OCI-LY1 (cell line): ENCODE data around the gene RPL18A.

ENCODE experiments used
- H2AFZ ChIP-seq: fragments of 200-600 bp; sonication (generic), shearing (Covaris generic); 2 replicates; pipeline ENCODE4 v1.6.0; 2014; ENCODE audit warnings: antibody characterized with exemption, mild to moderate bottlenecking, low read length
- H3F3A ChIP-seq: fragments of 200-600 bp; sonication (generic), shearing (Covaris generic); 2 replicates; pipeline ENCODE4 v1.6.0; 2014; ENCODE audit warnings: mild to moderate bottlenecking, antibody characterized with exemption, low read length, moderate library complexity; ENCODE audit not compliant: insufficient read depth
- H3K27ac ChIP-seq: fragments of 200-600 bp; sonication (generic); 2 replicates; pipeline ENCODE4 v1.5.1; 2014; ENCODE audit warnings: low read length, mixed run types, mild to moderate bottlenecking, low read depth; ENCODE audit not compliant: poor library complexity, severe bottlenecking
- H3K27me3 ChIP-seq: fragments of 200-600 bp; sonication (generic); 2 replicates; pipeline ENCODE4 v1.6.0; 2014; ENCODE audit warnings: antibody characterized with exemption, mild to moderate bottlenecking, low read length, moderate library complexity; ENCODE audit not compliant: insufficient read depth
- H3K36me3 ChIP-seq: fragments of 200-600 bp; sonication (generic); 2 replicates; pipeline ENCODE4 v1.6.1; 2014; ENCODE audit warnings: mild to moderate bottlenecking, antibody characterized with exemption, low read length, moderate library complexity, mixed read lengths; ENCODE audit not compliant: insufficient read depth
- H3K4me1 ChIP-seq: fragments of 200-600 bp; sonication (generic); 2 replicates; pipeline ENCODE4 v1.5.1; 2014; ENCODE audit warnings: mild to moderate bottlenecking, low read length, moderate library complexity; ENCODE audit not compliant: insufficient read depth, severe bottlenecking
- H3K4me2 ChIP-seq: fragments of 200-600 bp; sonication (generic), shearing (Covaris generic); 2 replicates; pipeline ENCODE4 v1.6.1; 2014; ENCODE audit warnings: low read length
- H3K4me3 ChIP-seq: fragments of 200-600 bp; sonication (generic); 2 replicates; pipeline ENCODE4 v1.5.1; 2014; ENCODE audit warnings: low read length, low read depth, mild to moderate bottlenecking, mixed read lengths; ENCODE audit not compliant: poor library complexity, severe bottlenecking
- H3K79me2 ChIP-seq: fragments of 200-600 bp; shearing (Covaris generic); 2 replicates; pipeline ENCODE4 v1.6.1; 2016; ENCODE audit warnings: mixed run types, low read length, mixed read lengths; ENCODE audit not compliant: insufficient read depth
- H3K9ac ChIP-seq: fragments of 200-600 bp; sonication (generic), shearing (Covaris generic); 2 replicates; pipeline ENCODE4 v1.6.1; 2014; ENCODE audit warnings: mild to moderate bottlenecking, low read length, mixed read lengths
- H3K9me2 ChIP-seq: fragments of 200-600 bp; sonication (generic), shearing (Covaris generic); 2 replicates; pipeline ENCODE4 v1.6.1; 2014; ENCODE audit warnings: low read depth, mild to moderate bottlenecking, low read length, mixed read lengths
- H3K9me3 ChIP-seq: fragments of 200-600 bp; shearing (Covaris generic); 2 replicates; pipeline ENCODE4 v1.6.1; 2014; ENCODE audit warnings: low read length, mixed read lengths
- H4K20me1 ChIP-seq: fragments of 200-600 bp; sonication (generic), shearing (Covaris generic); 2 replicates; pipeline ENCODE4 v1.6.0; 2016; ENCODE audit warnings: mild to moderate bottlenecking, low read length; ENCODE audit not compliant: insufficient read depth
- CTCF ChIP-seq: fragments of 200-600 bp; sonication (generic), shearing (Covaris generic); IDR thresholded peaks from 2 replicates; pipeline ENCODE4 v1.5.1; 2017; ENCODE audit warnings: mild to moderate bottlenecking, antibody characterized with exemption, low read length, moderate library complexity, mixed read lengths
- EZH2 ChIP-seq: fragments of 200-600 bp; sonication (generic), shearing (Covaris generic); IDR thresholded peaks from 2 replicates; pipeline ENCODE4 v1.8.0; 2017; ENCODE audit warnings: borderline replicate concordance, mixed run types, mild to moderate bottlenecking, antibody characterized with exemption, low read length, moderate library complexity, mixed read lengths

The RPL18A gene

GRCh38 chr19:17862711-17863519 lies 3.2 kb downstream of the RPL18A start:
- 0 out of 2 replicates have a peak overlapping the region, but pooled peaks have one; percentile 5 for H3K4me2 ChIP-seq
- H3K9me3 ChIP-seq: no peaks in the 10 kb centered on the region
- no peak overlapping the region for H3K27ac ChIP-seq
- H3K9ac ChIP-seq: no peak overlapping the region
- H3K27me3 ChIP-seq: no peaks in the 10 kb centered on the region
- no peak overlapping the region for H3K4me3 ChIP-seq
- no peak overlapping the region for H2AFZ ChIP-seq
- no peak for TF ChIP-seq EZH2
- TF ChIP-seq CTCF: no peak
- peaks cover 58% of the 10 kb centered on the region for H3K36me3 ChIP-seq
- peaks cover 25% of the 10 kb centered on the region for H3K4me1 ChIP-seq
- no peaks in the 10 kb centered on the region for H3K9me2 ChIP-seq
- H3F3A ChIP-seq: 0 out of 2 replicates have a peak, but pooled peaks cover 6% of the 10 kb centered on the region
- H3K79me2 ChIP-seq: peaks cover 19% of the 10 kb centered on the region
- no peaks in the 10 kb centered on the region for H4K20me1 ChIP-seq

GRCh38 chr19:17863520-17864182 lies 3.9 kb downstream of the RPL18A start:
- H3K4me2 ChIP-seq: no peak overlapping the region

DNA sequence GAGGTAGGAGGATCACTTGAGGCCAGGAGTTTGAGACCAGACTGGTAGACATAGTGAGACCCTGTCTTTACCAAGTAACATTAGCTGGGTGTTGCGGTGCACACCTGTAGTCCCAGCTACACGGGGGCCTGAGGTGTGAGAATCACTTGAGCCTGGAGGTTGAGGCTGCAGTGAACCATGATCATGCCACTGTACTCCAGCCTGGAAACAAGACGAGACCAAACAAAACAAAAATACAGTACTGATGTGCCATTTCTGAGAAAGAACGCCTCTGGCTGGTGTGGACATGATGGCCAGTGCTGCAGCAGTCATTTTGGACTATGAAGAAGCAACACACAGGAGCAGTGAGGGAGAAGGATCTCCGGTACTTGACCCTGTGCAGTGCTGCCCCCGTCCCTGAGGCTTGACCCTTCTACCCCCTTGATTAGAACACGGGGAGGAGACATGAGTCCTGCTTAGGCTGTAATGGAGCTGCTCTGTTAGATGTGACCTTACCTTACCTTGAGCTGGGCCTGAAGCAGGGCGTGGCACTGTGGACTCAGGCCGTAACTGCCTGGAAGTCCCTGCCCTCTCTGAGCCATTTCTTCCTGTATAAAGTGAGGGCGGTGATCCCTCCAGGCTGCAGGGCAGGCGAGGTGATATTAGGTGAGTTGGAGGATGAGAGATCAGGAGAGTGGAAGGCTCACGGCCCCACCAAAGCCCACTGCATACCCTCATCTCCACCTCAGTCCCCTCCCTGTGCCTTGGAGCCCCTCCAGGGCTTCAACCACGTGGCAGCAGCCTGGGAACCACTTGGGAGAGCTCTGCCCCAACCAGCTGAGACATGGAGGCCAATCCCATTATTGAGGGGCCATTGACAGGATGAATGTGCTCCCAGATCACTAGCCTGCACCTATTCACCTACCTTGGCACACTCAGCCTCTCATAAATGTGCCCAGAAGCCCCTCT lies 5.9 kb downstream of the RPL18A start:
- H3K27me3 ChIP-seq: no peaks in the 10 kb centered on the region; the same call in 1 of the 2 replicates
- H3K36me3 ChIP-seq: peaks cover 51% of the 10 kb centered on the region
- no peak for TF ChIP-seq CTCF
- no peak for TF ChIP-seq EZH2
- H3K9me3 ChIP-seq: no peaks in the 10 kb centered on the region
- H3K27ac ChIP-seq: peak overlapping the region; percentile 30
- H4K20me1 ChIP-seq: no peaks in the 10 kb centered on the region
- H3F3A ChIP-seq: 0 out of 2 replicates have a peak, but pooled peaks cover 6% of the 10 kb centered on the region
- H3K9ac ChIP-seq: no peak overlapping the region
- H3K4me1 ChIP-seq: peaks cover 19% of the 10 kb centered on the region
- no peak overlapping the region for H3K4me2 ChIP-seq
- H3K9me2 ChIP-seq: no peaks in the 10 kb centered on the region
- peaks cover 12% of the 10 kb centered on the region for H3K79me2 ChIP-seq
- no peak overlapping the region for H3K4me3 ChIP-seq
- no peak overlapping the region for H2AFZ ChIP-seq

More at GRCh38 chr19:17863520-17864182, 3.9 kb downstream of the RPL18A start:
- Histone ChIP-seq H3K9me3 (no peaks in the 10 kb centered on the region), H3K36me3 (peaks cover 58% of the 10 kb centered on the region), H3K79me2 (peaks cover 19% of the 10 kb centered on the region), H3K27ac (no peak overlapping the region), H4K20me1 (no peaks in the 10 kb centered on the region), H3F3A (0 out of 2 replicates have a peak, but pooled peaks cover 6% of the 10 kb centered on the region), H3K27me3 (no peaks in the 10 kb centered on the region; the same call in 1 of the 2 replicates), H3K4me1 (peaks cover 25% of the 10 kb centered on the region), H3K4me3 (no peak overlapping the region), H2AFZ (no peak overlapping the region), H3K9me2 (no peaks in the 10 kb centered on the region), H3K9ac (no peak overlapping the region)
- TF ChIP-seq EZH2: no peak
